HEK293T (cell line): ENCODE measurements around the gene TFR2.

Experiments
- CTCF ChIA-PET: fragments of 350-600 bp; formaldehyde crosslinking; extraction: SDS; loops from one replicate; lab custom pipeline; 2021; ENCODE audit warnings: antibody characterized with exemption, inconsistent platforms; lab: Yijun Ruan, JAX
- POLR2A ChIA-PET: fragments of 350-600 bp; formaldehyde crosslinking; extraction: SDS; loops from one replicate; lab custom pipeline; 2020; ENCODE audit warnings: antibody characterized with exemption, inconsistent platforms; lab: Yijun Ruan, JAX
- DNase-seq: peaks from one replicate; pipeline ENCODE4 v3.0.0; 2012; ENCODE audit warnings: mixed read lengths; ENCODE audit errors: extremely low spot score
- ARNT ChIP-seq: fragments of 450-650 bp; IDR thresholded peaks from 2 replicates; pipeline ENCODE4 v1.6.1; 2017; ENCODE audit warnings: mild to moderate bottlenecking
- BHLHE40 ChIP-seq: fragments of 450-650 bp; IDR thresholded peaks from 2 replicates; pipeline ENCODE4 v1.6.1; 2016; ENCODE audit warnings: mild to moderate bottlenecking, moderate library complexity, borderline replicate concordance
- CTBP1 ChIP-seq: fragments of 450-650 bp; IDR thresholded peaks from 2 replicates; pipeline ENCODE4 v1.6.1; 2016; ENCODE audit warnings: borderline replicate concordance
- ELF4 ChIP-seq: fragments of 450-650 bp; IDR thresholded peaks from 2 replicates; pipeline ENCODE4 v1.6.1; 2017; ENCODE audit warnings: antibody characterized with exemption
- FOXA1 ChIP-seq: fragments of 450-650 bp; IDR thresholded peaks from 2 replicates; pipeline ENCODE4 v1.6.1; 2016; ENCODE audit warnings: mild to moderate bottlenecking
- FOXK2 ChIP-seq: fragments of 450-650 bp; IDR thresholded peaks from 2 replicates; pipeline ENCODE4 v1.6.1; 2016; ENCODE audit warnings: mild to moderate bottlenecking
- FOXM1 ChIP-seq: fragments of 450-650 bp; IDR thresholded peaks from 2 replicates; pipeline ENCODE4 v1.6.1; 2017; ENCODE audit warnings: mild to moderate bottlenecking, borderline replicate concordance
- HDGF ChIP-seq: fragments of 450-650 bp; IDR thresholded peaks from 2 replicates; pipeline ENCODE4 v1.6.1; 2017; ENCODE audit warnings: antibody characterized with exemption, borderline replicate concordance
- L3MBTL2 ChIP-seq: fragments of 450-650 bp; conservative IDR thresholded peaks from 2 replicates; pipeline ENCODE4 v1.6.1; 2016; ENCODE audit warnings: mild to moderate bottlenecking
- LEF1 ChIP-seq: fragments of 450-650 bp; IDR thresholded peaks from 2 replicates; pipeline ENCODE4 v1.6.1; 2017; ENCODE audit warnings: mild to moderate bottlenecking, borderline replicate concordance
- NFRKB ChIP-seq: fragments of 450-650 bp; IDR thresholded peaks from 2 replicates; pipeline ENCODE4 v1.6.1; 2016; ENCODE audit warnings: mild to moderate bottlenecking, moderate library complexity
- PKNOX1 ChIP-seq: fragments of 450-650 bp; IDR thresholded peaks from 2 replicates; pipeline ENCODE4 v1.6.1; 2016
- SP1 ChIP-seq: fragments of 450-650 bp; IDR thresholded peaks from 2 replicates; pipeline ENCODE4 v1.6.1; 2017
- SUZ12 ChIP-seq: fragments of 450-650 bp; IDR thresholded peaks from 2 replicates; pipeline ENCODE4 v1.6.1; 2016; ENCODE audit warnings: mild to moderate bottlenecking
- TARDBP ChIP-seq: fragments of 450-650 bp; IDR thresholded peaks from 2 replicates; pipeline ENCODE4 v1.6.1; 2016
- ZNF384 ChIP-seq: fragments of 450-650 bp; IDR thresholded peaks from 2 replicates; pipeline ENCODE4 v1.6.1; 2016

The TFR2 gene

DNA sequence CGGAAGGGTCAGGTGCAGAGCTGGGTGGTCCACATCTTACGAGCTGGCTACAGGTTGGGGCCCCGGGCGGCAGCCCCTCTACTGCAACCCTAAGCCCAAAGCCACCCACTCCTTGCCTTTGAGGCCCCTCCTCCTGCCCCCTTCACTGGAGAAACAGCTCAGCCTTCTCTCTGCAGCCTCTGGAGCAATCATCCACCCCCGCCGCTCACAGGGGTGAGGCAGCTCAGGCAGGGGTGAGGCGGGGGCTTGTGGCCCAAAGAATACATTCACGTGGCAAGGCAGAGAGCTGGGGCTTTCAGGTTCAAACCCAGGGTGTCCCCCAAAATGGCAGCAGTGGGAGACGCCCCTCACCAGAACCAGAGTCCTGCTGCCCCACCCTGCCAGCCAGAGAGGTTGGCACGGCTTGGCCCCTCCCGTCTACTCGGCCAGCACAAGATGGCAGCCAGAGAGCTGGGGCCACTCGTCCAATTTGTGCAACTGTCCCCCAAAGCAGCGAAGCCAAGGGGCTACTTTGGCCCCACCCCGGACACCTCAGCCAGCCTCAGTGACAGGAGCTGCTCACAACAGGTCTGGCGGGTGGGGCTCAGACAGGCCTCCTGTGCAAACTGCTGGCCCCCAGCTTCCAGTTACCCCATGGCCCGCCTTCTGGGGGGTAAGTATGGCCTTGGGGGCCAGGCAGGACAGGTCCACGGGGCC is 39.4 kb upstream of the TFR2 start:
- CTCF ChIA-PET: interaction anchor here (0.9 to 1.2 kb wide), 2 partner anchors 11 to 12 kb away, joined by 3 read pairs; no protein-coding TSS in a partner anchor
- no peak for TF ChIP-seq TARDBP
- no peak for TF ChIP-seq CTBP1
- TF ChIP-seq BHLHE40: no peak
- TF ChIP-seq L3MBTL2: no peak
- TF ChIP-seq PKNOX1: no peak
- no peak for TF ChIP-seq LEF1
- no peak for TF ChIP-seq FOXA1
- no peak for TF ChIP-seq FOXM1
- TF ChIP-seq ZNF384: no peak
- TF ChIP-seq SP1: no peak
- no peak for TF ChIP-seq NFRKB
- no peak for TF ChIP-seq SUZ12
- TF ChIP-seq ARNT: no peak
- TF ChIP-seq FOXK2: no peak
- no peak for TF ChIP-seq HDGF
- TF ChIP-seq ELF4: no peak
- POLR2A ChIA-PET: interaction anchor here (1.1 to 1.5 kb wide), 3 partner anchors 11 to 142 kb away, joined by 3 to 9 read pairs (median 6); partner anchors contain the start of genes AGFG2 and POP7
- no peak for DNase-seq

GRCh38 chr7:100679927-100680575 is 38.7 kb upstream of the TFR2 start:
- DNase-seq: no peak
- ChIA-PET POLR2A (interaction anchor here (1.1 to 1.5 kb wide), 3 partner anchors 12 to 141 kb away, joined by 3 to 9 read pairs (median 6); partner anchors contain the start of genes AGFG2 and POP7), CTCF (interaction anchor here (1.2 kb wide), 1 partner anchor 12 kb away, joined by 3 read pairs; no protein-coding TSS in a partner anchor)
- TF ChIP-seq L3MBTL2: no peak
- TF ChIP-seq ARNT: no peak
- no peak for TF ChIP-seq FOXM1
- no peak for TF ChIP-seq SP1
- TF ChIP-seq ELF4: no peak

DNA sequence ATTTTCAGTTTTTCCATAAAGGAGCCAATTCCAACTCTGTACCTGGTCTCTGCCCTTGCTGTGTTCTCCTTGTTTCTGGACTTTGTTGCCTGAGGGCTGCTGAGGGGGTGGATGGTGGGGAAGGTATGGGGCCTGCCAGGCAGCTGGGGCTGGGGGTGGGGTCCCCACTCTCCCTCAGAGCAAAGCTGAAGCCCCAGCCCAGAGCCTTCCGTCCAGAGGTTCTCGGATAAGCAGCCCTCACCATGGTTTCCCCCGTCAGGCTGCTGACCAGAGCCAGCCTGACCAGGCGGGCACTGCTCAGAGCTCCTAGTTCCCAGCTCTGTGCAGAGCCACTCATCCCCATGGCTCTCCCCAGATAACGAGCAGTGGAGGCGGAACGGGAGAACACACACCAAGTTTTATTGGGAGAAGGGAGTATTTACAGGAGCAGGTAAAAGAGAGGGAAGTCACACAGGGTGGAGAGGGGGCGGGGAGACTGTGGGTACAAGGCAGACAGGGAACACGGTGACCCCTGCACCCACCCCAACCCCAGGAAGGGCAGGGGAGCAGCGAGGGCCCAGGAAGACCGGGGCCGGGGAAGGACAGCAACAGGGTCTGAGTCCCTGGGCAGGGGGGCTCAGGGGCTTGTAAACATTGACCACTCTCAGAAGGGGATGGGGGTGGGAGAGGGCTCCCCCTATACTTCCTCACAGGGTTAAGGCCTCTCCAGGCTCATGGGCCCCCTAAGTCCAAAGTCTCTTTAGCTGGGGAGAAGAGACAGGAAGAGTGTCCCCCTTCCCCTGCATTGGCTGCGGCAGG is 38.0 kb upstream of the TFR2 start:
- POLR2A ChIA-PET: interaction anchor here (0.8 to 1.5 kb wide), 4 partner anchors 24 to 141 kb away, joined by 3 to 5 read pairs (median 3); partner anchors contain the start of genes AGFG2, FBXO24, LRCH4 and POP7
- no peak for TF ChIP-seq L3MBTL2
- no peak for TF ChIP-seq PKNOX1
- TF ChIP-seq LEF1: no peak
- DNase-seq: no peak
- CTCF ChIA-PET: interaction anchor here (0.7 to 1.5 kb wide), 3 partner anchors 26 to 145 kb away, joined by 3 to 4 read pairs (median 3); no protein-coding TSS in a partner anchor

DNA sequence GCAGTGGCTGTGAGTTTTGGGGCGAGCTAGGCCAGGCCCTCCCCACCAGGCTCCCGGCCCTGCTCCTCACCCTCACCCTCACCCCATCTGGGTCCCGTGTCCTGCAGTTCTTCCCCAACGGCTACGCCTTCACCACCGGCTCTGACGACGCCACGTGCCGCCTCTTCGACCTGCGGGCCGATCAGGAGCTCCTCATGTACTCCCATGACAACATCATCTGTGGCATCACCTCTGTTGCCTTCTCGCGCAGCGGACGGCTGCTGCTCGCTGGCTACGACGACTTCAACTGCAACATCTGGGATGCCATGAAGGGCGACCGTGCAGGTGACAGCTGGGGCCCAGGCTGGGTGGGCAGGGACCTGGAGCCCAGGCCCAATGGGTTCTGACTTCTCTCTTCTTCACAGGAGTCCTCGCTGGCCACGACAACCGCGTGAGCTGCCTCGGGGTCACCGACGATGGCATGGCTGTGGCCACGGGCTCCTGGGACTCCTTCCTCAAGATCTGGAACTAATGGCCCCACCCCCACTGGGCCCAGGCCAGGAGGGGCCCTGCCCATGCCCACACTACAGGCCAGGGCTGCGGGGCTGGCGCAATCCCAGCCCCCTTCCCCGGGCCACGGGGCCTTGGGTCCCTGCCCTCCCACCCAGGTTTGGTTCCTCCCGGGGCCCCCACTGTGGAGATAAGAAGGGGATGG is 37.1 kb upstream of the TFR2 start:
- ChIA-PET POLR2A (interaction anchor here (0.8 to 1.5 kb wide), 3 partner anchors 25 to 92 kb away, joined by 3 to 5 read pairs (median 3); partner anchors contain the start of genes FBXO24, LRCH4 and POP7), CTCF (interaction anchor here (0.7 to 1.5 kb wide), 4 partner anchors 13 to 144 kb away, joined by 3 to 4 read pairs (median 3); no protein-coding TSS in a partner anchor)
- TF ChIP-seq PKNOX1: no peak
- TF ChIP-seq SUZ12: no peak
- no peak for TF ChIP-seq NFRKB
- TF ChIP-seq ZNF384: no peak
- no peak for TF ChIP-seq HDGF
- no peak for TF ChIP-seq L3MBTL2
- TF ChIP-seq ARNT: no peak
- TF ChIP-seq FOXK2: no peak
- TF ChIP-seq SP1: no peak
- no peak for TF ChIP-seq TARDBP
- no peak for TF ChIP-seq CTBP1
- no peak for TF ChIP-seq LEF1
- TF ChIP-seq ELF4: no peak
- TF ChIP-seq FOXA1: no peak
- DNase-seq: no peak
